Liver (tissue), 9 donors: ENCODE results near the gene PARP2. TPM values are rescaled to one million over a fixed set of nuclear protein-coding genes. Genes with fewer than 3 reads are reported as not detected.

ENCODE experiments used
- DNase-seq: peaks from one replicate; pipeline ENCODE4 v3.0.0-alpha.2; 2017; ENCODE audit warnings: low spot score
- H3K27ac ChIP-seq, 2 donors: one replicate each; pipeline ENCODE4 v1.7.0; 2013; ENCODE audit warnings: inconsistent platforms in 2 of 2, low read length in 2 of 2, control low read depth in 1 of 2, low read depth in 1 of 2, mild to moderate bottlenecking in 1 of 2
- H3K27me3 ChIP-seq, 4 donors: one replicate each; pipeline versions ENCODE4 v1.6.1 to v1.7.0; 2013; ENCODE audit warnings: low read length in 3 of 4, inconsistent platforms in 1 of 4, mild to moderate bottlenecking in 1 of 4, moderate library complexity in 1 of 4; ENCODE audit not compliant: control insufficient read depth in 4 of 4, insufficient read depth in 4 of 4
- H3K36me3 ChIP-seq, 4 donors: one replicate each; pipeline versions ENCODE4 v1.6.1 to v1.7.0; 2013; ENCODE audit warnings: low read length in 3 of 4, mild to moderate bottlenecking in 3 of 4, low read depth in 1 of 4, moderate library complexity in 1 of 4; ENCODE audit not compliant: control insufficient read depth in 4 of 4, insufficient read depth in 3 of 4
- H3K4me1 ChIP-seq, 4 donors: one replicate each; pipeline versions ENCODE4 v1.6.1 to v1.7.0; 2013; ENCODE audit warnings: low read length in 3 of 4, mild to moderate bottlenecking in 3 of 4, moderate library complexity in 1 of 4; ENCODE audit not compliant: control insufficient read depth in 4 of 4, insufficient read depth in 4 of 4
- H3K4me3 ChIP-seq, 3 donors: one replicate each; pipeline versions ENCODE4 v1.6.1 to v1.7.0; 2013; ENCODE audit warnings: low read length in 3 of 3, control low read depth in 1 of 3, low read depth in 1 of 3, mild to moderate bottlenecking in 1 of 3
- H3K9ac ChIP-seq, 2 donors: one replicate each; pipeline ENCODE4 v1.7.0; 2013; ENCODE audit warnings: low read length in 2 of 2, mild to moderate bottlenecking in 2 of 2, moderate library complexity in 2 of 2, control low read depth in 1 of 2, low read depth in 1 of 2
- H3K9me3 ChIP-seq, 4 donors: one replicate each; pipeline versions ENCODE4 v1.6.1 to v1.7.0; 2013; ENCODE audit warnings: low read length in 3 of 4; ENCODE audit not compliant: control insufficient read depth in 4 of 4
- CTCF ChIP-seq: fragments of 150-350 bp; IDR thresholded peaks from 2 replicates; pipeline ENCODE4 v1.5.1; 2017; ENCODE audit warnings: improper control_type of control experiment, low read depth, low read length; ENCODE audit not compliant: missing input control
- EGR1 ChIP-seq, 2 donors: IDR thresholded peaks; 2 replicates each; pipeline ENCODE4 v1.6.1; 2016 to 2018; ENCODE audit warnings: antibody characterized with exemption in 2 of 2, low read depth in 2 of 2
- FOXA1 ChIP-seq: IDR thresholded peaks from 2 replicates; pipeline ENCODE4 v1.6.1; 2016; ENCODE audit warnings: antibody characterized with exemption
- FOXA2 ChIP-seq: IDR thresholded peaks from 2 replicates; pipeline ENCODE4 v1.6.1; 2016; ENCODE audit warnings: antibody characterized with exemption
- GABPA ChIP-seq, 2 donors: IDR thresholded peaks in 1 of 2; conservative IDR thresholded peaks in 1 of 2; 2 replicates each; pipeline ENCODE4 v1.6.1; 2016; ENCODE audit warnings: antibody characterized with exemption in 2 of 2, mild to moderate bottlenecking in 1 of 2, moderate library complexity in 1 of 2
- HNF4A ChIP-seq, 2 donors: conservative IDR thresholded peaks; 2 replicates each; pipeline ENCODE4 v1.6.1; 2016; ENCODE audit warnings: antibody characterized with exemption in 2 of 2, mild to moderate bottlenecking in 2 of 2
- HNF4G ChIP-seq: IDR thresholded peaks from 2 replicates; pipeline ENCODE4 v1.6.1; 2016; ENCODE audit warnings: antibody characterized with exemption
- JUND ChIP-seq, 2 donors: IDR thresholded peaks; 2 replicates each; pipeline ENCODE4 v1.6.1; 2016; ENCODE audit warnings: antibody characterized with exemption in 2 of 2
- NR2F2 ChIP-seq: IDR thresholded peaks from 2 replicates; pipeline ENCODE4 v1.6.1; 2016; ENCODE audit warnings: antibody characterized with exemption
- RAD21 ChIP-seq, 2 donors: IDR thresholded peaks; 2 replicates each; pipeline ENCODE4 v1.6.1; 2016; ENCODE audit warnings: antibody characterized with exemption in 2 of 2, mild to moderate bottlenecking in 2 of 2
- RXRA ChIP-seq, 2 donors: IDR thresholded peaks; 2 replicates each; pipeline ENCODE4 v1.6.1; 2017 to 2018; ENCODE audit warnings: antibody characterized with exemption in 2 of 2, mild to moderate bottlenecking in 1 of 2
- SP1 ChIP-seq: IDR thresholded peaks from 2 replicates; pipeline ENCODE4 v1.6.1; 2018; ENCODE audit warnings: antibody characterized with exemption, mild to moderate bottlenecking
- TAF1 ChIP-seq: conservative IDR thresholded peaks from 2 replicates; pipeline ENCODE4 v1.6.1; 2016; ENCODE audit warnings: antibody characterized with exemption, mild to moderate bottlenecking
- YY1 ChIP-seq: IDR thresholded peaks from 2 replicates; pipeline ENCODE4 v1.6.1; 2016; ENCODE audit warnings: antibody characterized with exemption, mild to moderate bottlenecking
- ZBTB33 ChIP-seq: IDR thresholded peaks from 2 replicates; pipeline ENCODE4 v1.6.1; 2016; ENCODE audit warnings: antibody characterized with exemption
- WGBS: extraction: QIAGEN DNeasy Blood & Tissue Kit; methylation state at CpG from one replicate; pipeline ENCODE4 v1.1.7; 2013; 5-methylcytosine and 5-hydroxymethylcytosine counted together
- polyA plus RNA-seq, 2 donors: library from polyadenylated mRNA; stranded (reverse) in 1 of 2; unstranded in 1 of 2; fragments of 200-250 nt in 1 of 2; fragments of >200 nt in 1 of 2; fragmentation: Nextera tagmentation in 1 of 2; extraction: Ambion mirVana in 1 of 2; gene quantifications; one replicate each; pipeline versions ENCODE4 v1.2.1 to v1.2.3, GENCODE V29; 2013 to 2015
- total RNA-seq, 2 donors: library from RNA; depleted of rRNA; stranded (reverse); fragments of >200 nt; gene quantifications; one replicate each; pipeline ENCODE4 v1.2.3, GENCODE V29; 2014
- TF ChIP-seq, protein P1 (sequence below): IDR thresholded peaks from 2 replicates; pipeline ENCODE4 v1.6.1; 2016; ENCODE audit warnings: antibody characterized with exemption, mild to moderate bottlenecking
- TF ChIP-seq, protein P2 (sequence below): IDR thresholded peaks from 2 replicates; pipeline ENCODE4 v1.6.1; 2016; ENCODE audit warnings: antibody characterized with exemption
- TF ChIP-seq, protein P3 (sequence below): IDR thresholded peaks from 2 replicates; pipeline ENCODE4 v1.6.1; 2016; ENCODE audit warnings: antibody characterized with exemption
- donor health status: healthy.
- donor health status: healthy.
- donor health status: healthy.
- donor health status: healthy.
- donor health status: healthy.

Gene PARP2
- total and polyA plus RNA-seq, 4 donors = 5.6 to 13.3 (median 7.2) TPM

GRCh38 chr14:20391505-20391904 lies 48.1 kb downstream of the PARP2 start:
- no peak overlapping the region for H3K27ac ChIP-seq
- over 99% methylated on average over 4 of the region's 4 CpGs for WGBS
- peaks cover 17 to 68% (median 60%) of the 10 kb centered on the region in 4 donors for H3K36me3 ChIP-seq

More at GRCh38 chr14:20391505-20391904, 48.1 kb downstream of the PARP2 start:
- H3K9me3 ChIP-seq = no peaks in the 10 kb centered on the region
- H3K9ac ChIP-seq = no peak overlapping the region
- no peaks in the 10 kb centered on the region for H3K4me1 ChIP-seq
- no peak overlapping the region for H3K4me3 ChIP-seq
- no peak for TF ChIP-seq NR2F2
- TF ChIP-seq, protein P1, sequence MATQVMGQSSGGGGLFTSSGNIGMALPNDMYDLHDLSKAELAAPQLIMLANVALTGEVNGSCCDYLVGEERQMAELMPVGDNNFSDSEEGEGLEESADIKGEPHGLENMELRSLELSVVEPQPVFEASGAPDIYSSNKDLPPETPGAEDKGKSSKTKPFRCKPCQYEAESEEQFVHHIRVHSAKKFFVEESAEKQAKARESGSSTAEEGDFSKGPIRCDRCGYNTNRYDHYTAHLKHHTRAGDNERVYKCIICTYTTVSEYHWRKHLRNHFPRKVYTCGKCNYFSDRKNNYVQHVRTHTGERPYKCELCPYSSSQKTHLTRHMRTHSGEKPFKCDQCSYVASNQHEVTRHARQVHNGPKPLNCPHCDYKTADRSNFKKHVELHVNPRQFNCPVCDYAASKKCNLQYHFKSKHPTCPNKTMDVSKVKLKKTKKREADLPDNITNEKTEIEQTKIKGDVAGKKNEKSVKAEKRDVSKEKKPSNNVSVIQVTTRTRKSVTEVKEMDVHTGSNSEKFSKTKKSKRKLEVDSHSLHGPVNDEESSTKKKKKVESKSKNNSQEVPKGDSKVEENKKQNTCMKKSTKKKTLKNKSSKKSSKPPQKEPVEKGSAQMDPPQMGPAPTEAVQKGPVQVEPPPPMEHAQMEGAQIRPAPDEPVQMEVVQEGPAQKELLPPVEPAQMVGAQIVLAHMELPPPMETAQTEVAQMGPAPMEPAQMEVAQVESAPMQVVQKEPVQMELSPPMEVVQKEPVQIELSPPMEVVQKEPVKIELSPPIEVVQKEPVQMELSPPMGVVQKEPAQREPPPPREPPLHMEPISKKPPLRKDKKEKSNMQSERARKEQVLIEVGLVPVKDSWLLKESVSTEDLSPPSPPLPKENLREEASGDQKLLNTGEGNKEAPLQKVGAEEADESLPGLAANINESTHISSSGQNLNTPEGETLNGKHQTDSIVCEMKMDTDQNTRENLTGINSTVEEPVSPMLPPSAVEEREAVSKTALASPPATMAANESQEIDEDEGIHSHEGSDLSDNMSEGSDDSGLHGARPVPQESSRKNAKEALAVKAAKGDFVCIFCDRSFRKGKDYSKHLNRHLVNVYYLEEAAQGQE = no peak
- no peak for TF ChIP-seq EGR1 (IDR thresholded peaks at IDR 0.05; ENCODE audit: low read depth in 2 of 2)
- TF ChIP-seq CTCF = no peak
- TF ChIP-seq FOXA2 = no peak
- no peak for TF ChIP-seq SP1
- no peak for TF ChIP-seq GABPA (IDR thresholded peaks at IDR 0.05 in 1 of 2, conservative IDR thresholded peaks at IDR 0.05 in 1 of 2)
- TF ChIP-seq FOXA1 = no peak
- TF ChIP-seq HNF4G = no peak
- TF ChIP-seq RXRA (IDR thresholded peaks at IDR 0.05) = no peak
- no peak for TF ChIP-seq JUND (IDR thresholded peaks at IDR 0.05)
- TF ChIP-seq ZBTB33 = no peak
- TF ChIP-seq, protein P2, sequence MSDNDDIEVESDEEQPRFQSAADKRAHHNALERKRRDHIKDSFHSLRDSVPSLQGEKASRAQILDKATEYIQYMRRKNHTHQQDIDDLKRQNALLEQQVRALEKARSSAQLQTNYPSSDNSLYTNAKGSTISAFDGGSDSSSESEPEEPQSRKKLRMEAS = no peak
- TF ChIP-seq, protein P3, sequence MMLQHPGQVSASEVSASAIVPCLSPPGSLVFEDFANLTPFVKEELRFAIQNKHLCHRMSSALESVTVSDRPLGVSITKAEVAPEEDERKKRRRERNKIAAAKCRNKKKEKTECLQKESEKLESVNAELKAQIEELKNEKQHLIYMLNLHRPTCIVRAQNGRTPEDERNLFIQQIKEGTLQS = no peak
- TF ChIP-seq RAD21 (IDR thresholded peaks at IDR 0.05) = no peak
- no peak for TF ChIP-seq HNF4A (conservative IDR thresholded peaks at IDR 0.05)
- TF ChIP-seq YY1 = no peak
- TF ChIP-seq TAF1 = no peak
- no peak for DNase-seq
- H3K27me3 ChIP-seq = no peaks in the 10 kb centered on the region
